Measurements from ENCODE around the gene KCNQ2. TPM values are rescaled to one million over a fixed set of nuclear protein-coding genes. Genes with fewer than 3 reads are reported as not detected.
"Not testable (repeated sequence)": the region's sequence is repeated elsewhere in the genome, so short reads cannot be mapped to it uniquely, and the experiment has no call there.

KCNQ2 gene
- total and polyA plus RNA-seq, 3 donors from 2014 or later, result 36.2 to 60.9 (median 49.2) TPM

- Histone ChIP-seq H3K27me3 (no peaks in the 10 kb centered on the region), H3K4me1 (no peaks in the 10 kb centered on the region), H3K27ac (no peak overlapping the region), H3K36me3 (ENCODE audit: low read depth, missing control alignments) (no peaks in the 10 kb centered on the region), H3K9me3 (no peaks in the 10 kb centered on the region), H3K4me3 (no peak overlapping the region)
- WGBS, 2 donors, result 51 to 71% methylated on average over 6 to 11 of the region's 11 CpGs
- intact Hi-C loops (cut with DNase I; ENCODE audit: low total_unique reads), result no loop called here
- no peak for DNase-seq
- no peak for TF ChIP-seq POLR2A (IDR thresholded peaks at IDR 0.05)
- TF ChIP-seq CTCF (IDR thresholded peaks at IDR 0.05), result no peak
Observed at GRCh38 chr20:63482021-63482587, 9.6 kb upstream of the KCNQ2 start.

- Histone ChIP-seq H3K27ac (no peak overlapping the region), H3K36me3 (ENCODE audit: low read depth, missing control alignments) (no peaks in the 10 kb centered on the region), H3K4me3 (no peak overlapping the region), H3K9me3 (no peaks in the 10 kb centered on the region), H3K27me3 (no peaks in the 10 kb centered on the region), H3K4me1 (no peaks in the 10 kb centered on the region)
- 74 to 75% methylated on average over 12 of the region's 12 CpGs for WGBS, 2 donors
- TF ChIP-seq CTCF (IDR thresholded peaks at IDR 0.05) (no peak), POLR2A (IDR thresholded peaks at IDR 0.05) (no peak)
- intact Hi-C loops (cut with DNase I; ENCODE audit: low total_unique reads), result no loop called here
- no peak for DNase-seq
Observed at GRCh38 chr20:63481503-63481902, 9.0 kb upstream of the KCNQ2 start.

GRCh38 chr20:63479695-63480419 lies 7.4 kb upstream of the KCNQ2 start:
- 65 to 72% methylated on average over 9 to 32 of the region's 32 CpGs for WGBS, 2 donors

GRCh38 chr20:63478346-63479302 lies 6.2 kb upstream of the KCNQ2 start:
- intact Hi-C loops (cut with DNase I; ENCODE audit: low total_unique reads), result no loop called here
- Histone ChIP-seq H3K4me1 (no peaks in the 10 kb centered on the region), H3K4me3 (no peak overlapping the region), H3K27me3 (no peaks in the 10 kb centered on the region), H3K9me3 (no peaks in the 10 kb centered on the region), H3K36me3 (ENCODE audit: low read depth, missing control alignments) (no peaks in the 10 kb centered on the region), H3K27ac (no peak overlapping the region)
- DNase-seq, result no peak
- WGBS, 2 donors, result 84 to 85% methylated on average over 13 to 34 of the region's 34 CpGs
- TF ChIP-seq POLR2A (IDR thresholded peaks at IDR 0.05) (no peak), CTCF (IDR thresholded peaks at IDR 0.05) (no peak)

More at GRCh38 chr20:63479695-63480419, 7.4 kb upstream of the KCNQ2 start:
- intact Hi-C loops (cut with DNase I; ENCODE audit: low total_unique reads); DNase-seq; H3K4me1 ChIP-seq; H3K9me3 ChIP-seq; H3K36me3 ChIP-seq (ENCODE audit: low read depth, missing control alignments); H3K4me3 ChIP-seq; H3K27me3 ChIP-seq; H3K27ac ChIP-seq: not testable (repeated sequence)

- Histone ChIP-seq H3K4me1 (no peaks in the 10 kb centered on the region), H3K4me3 (no peak overlapping the region), H3K27ac (no peak overlapping the region), H3K36me3 (ENCODE audit: low read depth, missing control alignments) (no peaks in the 10 kb centered on the region), H3K27me3 (no peaks in the 10 kb centered on the region), H3K9me3 (no peaks in the 10 kb centered on the region)
- DNase-seq, result no peak
- 50 to 64% methylated on average over 14 to 17 of the region's 17 CpGs for WGBS, 2 donors
- TF ChIP-seq CTCF (IDR thresholded peaks at IDR 0.05), result no peak
- TF ChIP-seq POLR2A (IDR thresholded peaks at IDR 0.05), result no peak
- intact Hi-C loops (cut with DNase I; ENCODE audit: low total_unique reads), result no loop called here
Observed at GRCh38 chr20:63477944-63478343, 5.5 kb upstream of the KCNQ2 start.

All from testis (tissue), 3 donors.